Small intestine (tissue), 7 donors: Measurements from ENCODE around the gene SLC2A5. TPM values are rescaled to one million over a fixed set of nuclear protein-coding genes. Genes with fewer than 3 reads are reported as not detected.

ENCODE experiments used
- DNase-seq, 2 donors: peaks; one replicate each; pipeline versions ENCODE4 v3.0.0 to v3.0.0-alpha.2; 2013
- FAIRE-seq: peaks from 2 replicates; lab custom pipeline; 2012; peaks lifted over from hg19 to GRCh38; lab: Jason Lieb, UNC
- H3K27ac ChIP-seq, 3 donors: one replicate each; pipeline ENCODE4 v1.5.1; 2013; ENCODE audit warnings: low read length in 2 of 3, mild to moderate bottlenecking in 2 of 3, control low read depth in 1 of 3, inconsistent platforms in 1 of 3, low read depth in 1 of 3, moderate library complexity in 1 of 3
- H3K27me3 ChIP-seq, 3 donors: one replicate each; pipeline ENCODE4 v1.6.1; 2013; ENCODE audit warnings: low read length in 3 of 3, inconsistent platforms in 1 of 3; ENCODE audit not compliant: control insufficient read depth in 3 of 3, insufficient read depth in 3 of 3
- H3K36me3 ChIP-seq, 3 donors: one replicate each; pipeline ENCODE4 v1.6.1; 2013; ENCODE audit warnings: low read length in 3 of 3, inconsistent platforms in 1 of 3, low read depth in 1 of 3, mild to moderate bottlenecking in 1 of 3, moderate library complexity in 1 of 3; ENCODE audit not compliant: control insufficient read depth in 3 of 3, insufficient read depth in 2 of 3
- H3K4me1 ChIP-seq, 3 donors: one replicate each; pipeline ENCODE4 v1.6.1; 2013; ENCODE audit warnings: low read length in 2 of 3, inconsistent platforms in 1 of 3, low read depth in 1 of 3, mild to moderate bottlenecking in 1 of 3, moderate library complexity in 1 of 3; ENCODE audit not compliant: control insufficient read depth in 3 of 3, insufficient read depth in 2 of 3
- H3K4me3 ChIP-seq, 3 donors: one replicate each; pipeline ENCODE4 v1.5.1; 2013; ENCODE audit warnings: low read length in 3 of 3, control low read depth in 1 of 3, inconsistent platforms in 1 of 3, low read depth in 1 of 3, mild to moderate bottlenecking in 1 of 3, moderate library complexity in 1 of 3
- H3K9me3 ChIP-seq, 2 donors: one replicate each; pipeline ENCODE4 v1.6.1; 2013; ENCODE audit warnings: low read depth in 1 of 2, low read length in 1 of 2; ENCODE audit not compliant: control insufficient read depth in 2 of 2, insufficient read depth in 1 of 2
- WGBS, 3 donors: extraction: QIAGEN DNeasy Blood & Tissue Kit; methylation state at CpG; one replicate each; pipeline ENCODE4 v1.1.7; 2013; 5-methylcytosine and 5-hydroxymethylcytosine counted together
- polyA plus RNA-seq, 4 donors: library from polyadenylated mRNA; stranded (reverse) in 3 of 4; unstranded in 1 of 4; fragments of 200-250 nt in 3 of 4; fragments of 120-200 nt in 1 of 4; gene quantifications; one replicate each; pipeline versions ENCODE4 v1.2.1 to v1.2.3, GENCODE V29; 2013
- donor health status: healthy with polysubstance abuse.
- donor health status: control.
- donor health status: control.
- donor health status: Bipolar disorder and iron deficiency.
- donor health status: healthy.

Gene SLC2A5
- polyA plus RNA-seq, 4 donors = 42.5 to 234 (median 116) TPM

DNA sequence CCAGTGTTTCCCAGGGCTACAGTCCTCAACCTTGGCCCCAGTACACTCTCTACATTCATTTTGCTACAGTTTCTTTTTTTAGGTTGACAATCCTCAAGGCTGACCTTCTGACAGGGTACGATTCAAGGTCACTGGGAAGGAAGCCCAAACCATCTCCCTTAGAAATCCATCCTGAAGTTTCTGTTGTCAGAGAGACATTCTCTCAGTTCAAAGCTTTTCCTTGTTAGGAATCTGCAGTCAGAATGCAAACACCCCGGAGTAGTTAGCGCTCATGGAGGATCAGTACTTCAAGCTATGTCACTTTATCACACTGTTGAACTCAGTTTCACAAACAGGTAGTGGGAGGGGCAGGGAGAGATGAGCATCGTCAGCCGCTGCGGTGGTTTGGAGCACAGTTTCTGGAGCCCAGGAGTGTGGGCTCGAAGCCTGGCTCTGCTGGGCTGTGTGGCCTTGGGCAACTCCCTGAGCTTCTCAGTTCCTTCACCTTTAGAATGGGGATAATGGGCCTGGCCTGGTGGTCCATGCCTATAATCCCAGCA is 4.2 kb downstream of the SLC2A5 start:
- H3K27ac ChIP-seq = peak overlapping the region; percentile 24 to 63 (median 52)
- FAIRE-seq (no peak), DNase-seq (peak in 1 of 2 donors; percentile 21)
- peaks cover 2 to 27% (median 7%) of the 10 kb centered on the region in 3 donors for H3K4me1 ChIP-seq
- peak overlapping the region in 1 of 3 donors; percentile 44 for H3K4me3 ChIP-seq
- no peaks in the 10 kb centered on the region for H3K27me3 ChIP-seq
- H3K36me3 ChIP-seq = peaks cover 0 to 22% (median 3%) of the 10 kb centered on the region in 3 donors
- no peaks in the 10 kb centered on the region for H3K9me3 ChIP-seq
- WGBS, 3 donors = 65 to 70% (median 69%) methylated on average over 7 of the region's 7 CpGs

DNA sequence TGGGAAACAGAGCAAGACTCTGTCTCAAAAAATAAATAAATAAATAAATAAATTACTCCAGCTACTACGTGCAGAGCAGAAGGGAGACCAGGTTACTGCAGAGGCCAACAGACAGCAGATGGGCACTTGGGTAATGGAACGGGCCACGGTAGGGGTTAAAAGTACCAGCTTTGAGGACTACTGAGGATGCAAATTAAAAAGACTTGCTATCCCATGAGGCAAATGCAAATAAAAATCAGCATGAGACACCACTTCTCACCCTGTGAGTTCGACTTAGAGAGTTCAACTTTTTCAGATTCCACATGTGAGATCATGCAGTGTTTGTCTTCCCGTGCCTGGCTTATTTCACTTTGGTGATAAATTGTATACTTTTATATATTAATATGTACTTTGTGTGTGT is 6.6 kb downstream of the SLC2A5 start:
- WGBS, 3 donors = 79 to 81% (median 80%) methylated on average over 5 of the region's 5 CpGs
- FAIRE-seq (no peak), DNase-seq (no peak)
- peaks cover 0 to 32% (median 3%) of the 10 kb centered on the region in 3 donors for H3K36me3 ChIP-seq
- H3K9me3 ChIP-seq = no peaks in the 10 kb centered on the region
- H3K4me3 ChIP-seq = no peak overlapping the region
- no peaks in the 10 kb centered on the region for H3K27me3 ChIP-seq
- H3K27ac ChIP-seq = no peak overlapping the region
- peaks cover 2 to 20% (median 7%) of the 10 kb centered on the region in 3 donors for H3K4me1 ChIP-seq

DNA sequence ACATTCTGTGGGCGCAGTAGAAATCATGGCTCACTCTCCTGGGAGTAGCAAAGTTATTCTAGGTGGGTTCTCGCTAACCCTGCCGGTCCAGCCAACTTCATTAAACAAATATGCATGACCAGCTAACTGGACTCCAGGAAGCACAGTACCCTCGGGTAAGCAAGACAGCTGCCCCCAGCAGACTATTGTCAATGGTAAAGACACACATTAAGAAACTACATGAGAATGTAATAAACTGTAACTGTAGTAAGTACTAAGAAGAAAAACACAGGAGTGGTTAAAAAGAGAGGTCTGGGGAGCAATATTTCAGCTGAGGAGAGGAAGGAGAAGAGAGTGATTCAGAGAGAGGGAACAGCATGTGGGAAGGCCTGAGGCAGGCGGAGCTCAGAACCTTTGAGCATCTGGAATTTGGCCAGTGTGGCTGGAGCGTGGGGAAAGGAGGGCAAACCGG is 7.4 kb downstream of the SLC2A5 start:
- peak overlapping the region in 2 of 3 donors; percentile 79 to 80 for H3K27ac ChIP-seq
- 55 to 79% (median 55%) methylated on average over 7 of the region's 7 CpGs for WGBS, 3 donors
- peaks cover 2 to 20% (median 7%) of the 10 kb centered on the region in 3 donors for H3K4me1 ChIP-seq
- DNase-seq = peak in 1 of 2 donors; percentile 74
- FAIRE-seq = no peak
- peaks cover 0 to 31% (median 3%) of the 10 kb centered on the region in 3 donors for H3K36me3 ChIP-seq
- H3K9me3 ChIP-seq = no peaks in the 10 kb centered on the region
- H3K27me3 ChIP-seq = no peaks in the 10 kb centered on the region
- peak overlapping the region in 1 of 3 donors; percentile 5 for H3K4me3 ChIP-seq

DNA sequence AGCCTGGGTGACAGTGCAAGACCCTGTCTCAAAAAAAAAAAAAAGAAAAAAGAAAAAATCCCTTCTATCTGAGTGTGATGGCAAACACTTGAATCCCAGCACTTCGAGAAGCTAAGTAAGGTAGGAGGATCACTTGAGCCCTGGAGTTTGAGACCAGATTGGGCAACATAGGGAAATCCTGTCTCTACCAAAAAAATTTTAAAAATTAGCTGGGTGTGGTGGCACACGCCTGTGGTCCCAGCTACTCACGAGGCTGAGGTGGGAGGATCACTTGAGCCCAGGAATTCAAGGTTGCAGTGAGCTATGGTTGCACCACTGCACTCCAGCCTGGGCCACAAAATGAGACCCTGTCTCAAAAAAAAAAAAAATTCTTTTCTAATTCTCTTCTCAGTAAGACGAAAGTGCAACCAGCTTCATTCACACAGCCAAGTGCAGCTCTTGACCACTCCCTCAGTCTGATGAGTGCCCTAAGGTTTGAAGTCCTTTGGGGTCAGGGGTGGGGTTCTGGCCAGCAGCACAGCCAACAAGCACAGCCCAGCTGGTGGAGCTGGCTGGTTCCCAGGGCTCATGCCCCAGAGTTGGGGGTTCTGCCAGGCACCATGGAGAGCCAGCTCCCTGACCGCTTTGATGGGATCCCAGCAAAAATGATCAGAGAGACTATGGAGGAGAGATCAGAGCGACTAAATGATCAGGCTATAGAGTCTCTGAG is 8.0 kb downstream of the SLC2A5 start:
- no peaks in the 10 kb centered on the region for H3K27me3 ChIP-seq
- H3K4me3 ChIP-seq = peak overlapping the region in 1 of 3 donors; percentile 5
- no peaks in the 10 kb centered on the region for H3K9me3 ChIP-seq
- peaks cover 2 to 18% (median 7%) of the 10 kb centered on the region in 3 donors for H3K4me1 ChIP-seq
- peak; percentile 67 to 89 for DNase-seq
- H3K36me3 ChIP-seq = peaks cover 0 to 31% (median 5%) of the 10 kb centered on the region in 3 donors
- no peak for FAIRE-seq
- peak overlapping the region in 2 of 3 donors; percentile 79 to 80 for H3K27ac ChIP-seq
- WGBS, 3 donors = 49 to 59% (median 50%) methylated on average over 6 of the region's 6 CpGs

DNA sequence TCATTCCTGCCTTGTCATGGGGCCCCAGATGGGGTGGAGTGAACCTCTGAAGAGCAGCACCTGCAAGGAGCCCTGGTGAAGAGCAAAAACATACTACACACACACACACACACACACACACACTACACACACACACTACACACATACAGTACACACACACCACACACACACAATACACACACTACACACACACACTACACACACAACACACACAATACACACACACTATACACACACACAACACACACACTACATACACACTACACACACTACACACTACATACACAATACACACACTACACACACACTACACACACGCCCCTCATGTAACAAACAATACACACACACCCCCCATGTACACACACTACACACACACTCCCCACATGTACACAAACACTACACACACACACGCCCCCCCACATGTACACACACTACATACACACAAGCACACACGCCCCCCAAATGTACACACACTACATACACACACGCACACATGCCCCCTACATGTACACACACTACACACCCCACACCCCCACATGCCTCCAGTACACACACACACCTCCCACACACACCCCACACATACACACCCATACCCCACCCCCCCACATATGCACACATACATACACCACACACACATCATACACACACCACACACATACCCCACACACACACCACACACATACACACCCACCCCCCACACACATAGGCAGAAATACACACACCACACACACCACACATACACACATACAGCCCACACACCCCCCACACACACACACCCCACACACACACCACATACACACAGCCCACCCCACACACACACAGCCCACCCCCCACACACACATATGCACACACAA is 9.3 kb downstream of the SLC2A5 start:
- Histone ChIP-seq H3K27me3 (no peaks in the 10 kb centered on the region), H3K36me3 (peaks cover 0 to 39% (median 5%) of the 10 kb centered on the region in 3 donors), H3K27ac (no peak overlapping the region), H3K4me1 (peaks cover 2 to 14% (median 7%) of the 10 kb centered on the region in 3 donors), H3K4me3 (peak overlapping the region in 1 of 3 donors; percentile 21), H3K9me3 (no peaks in the 10 kb centered on the region)
- DNase-seq (no peak), FAIRE-seq (no peak)
- WGBS, 3 donors = 86 to 94% (median 88%) methylated on average over 4 of the region's 4 CpGs

DNA sequence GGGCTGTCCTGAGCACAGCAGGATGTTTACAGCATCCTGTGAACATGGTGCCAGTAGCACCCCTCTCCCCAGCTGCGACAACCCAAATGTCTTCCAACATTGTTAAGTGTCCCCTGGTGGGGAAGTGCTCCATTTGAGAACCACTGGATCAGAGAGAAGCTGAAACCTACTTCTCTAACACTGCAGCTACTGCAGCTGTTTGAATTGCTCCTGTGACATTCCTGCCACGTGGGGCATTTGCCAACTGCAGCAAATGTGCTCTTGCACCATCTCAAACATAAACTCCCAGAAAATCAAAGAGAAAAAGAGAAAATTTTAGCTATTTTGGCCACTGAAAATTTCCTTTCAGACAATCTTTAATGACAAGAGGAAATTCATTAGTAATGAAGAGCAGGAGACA is 11.0 kb downstream of the SLC2A5 start:
- Histone ChIP-seq H3K27me3 (no peaks in the 10 kb centered on the region), H3K4me1 (peaks cover 0 to 7% (median 7%) of the 10 kb centered on the region in 3 donors), H3K36me3 (peaks cover 0 to 44% (median 2%) of the 10 kb centered on the region in 3 donors), H3K4me3 (no peak overlapping the region), H3K27ac (no peak overlapping the region), H3K9me3 (no peaks in the 10 kb centered on the region)
- FAIRE-seq = no peak
- 67 to 76% (median 67%) methylated on average over 2 of the region's 2 CpGs for WGBS, 3 donors
- no peak for DNase-seq

DNA sequence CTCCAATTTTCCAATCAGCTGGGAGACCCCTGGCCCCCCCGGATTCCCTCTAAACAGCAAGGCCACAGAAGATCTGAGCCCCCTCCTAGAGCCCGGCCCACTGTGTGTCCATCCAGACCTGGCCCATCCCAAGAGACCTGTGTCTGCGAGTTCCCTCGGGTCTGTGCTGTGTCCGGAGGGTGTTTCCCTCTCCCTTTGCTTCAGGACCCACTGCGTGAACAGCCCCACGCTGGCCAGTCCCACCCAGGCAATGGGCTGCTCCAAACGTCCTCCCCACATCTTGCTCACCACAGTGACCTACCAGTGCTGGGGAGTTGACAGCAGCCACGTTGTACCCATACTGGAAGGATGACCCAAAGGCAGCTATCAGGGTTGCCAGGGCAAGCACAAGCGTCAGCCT is 11.6 kb downstream of the SLC2A5 start:
- Histone ChIP-seq H3K4me1 (peaks cover 0 to 7% (median 7%) of the 10 kb centered on the region in 3 donors), H3K36me3 (peaks cover 0 to 44% (median 2%) of the 10 kb centered on the region in 3 donors), H3K4me3 (no peak overlapping the region), H3K27me3 (no peaks in the 10 kb centered on the region), H3K9me3 (no peaks in the 10 kb centered on the region), H3K27ac (no peak overlapping the region)
- DNase-seq (no peak), FAIRE-seq (no peak)
- WGBS, 3 donors = 83 to 87% (median 87%) methylated on average over 10 of the region's 10 CpGs
